Fibroblast of lung (primary cell): ENCODE data around the gene DISP3.

Experiments
- CTCF ChIP-seq, 2 donors: IDR thresholded peaks in 1 of 2; conservative IDR thresholded peaks in 1 of 2; 1 replicate in 1 of 2; 2 replicates in 1 of 2; pipeline ENCODE4 v1.5.1; 2011 to 2012; ENCODE audit warnings: low read length in 2 of 2, control low read depth in 1 of 2, inconsistent platforms in 1 of 2, low read depth in 1 of 2, mild to moderate bottlenecking in 1 of 2
- EZH2 ChIP-seq: IDR thresholded peaks from 2 replicates; pipeline ENCODE4 v1.5.1; 2012; ENCODE audit warnings: low read length, control low read depth, mild to moderate bottlenecking; ENCODE audit errors: missing control alignments

- TF ChIP-seq CTCF (conservative IDR thresholded peaks at IDR 0.05 in 1 of 2, IDR thresholded peaks at IDR 0.05 in 1 of 2; ENCODE audit: low read depth in 1 of 2, low read length in 2 of 2) (no peak), EZH2 (no peak)
Observed at GRCh38 chr1:11525516-11525915, 46.6 kb downstream of the DISP3 start.
